Adrenal gland (tissue), 12 donors: ENCODE data around the gene TTLL5. TPM values are rescaled to one million over a fixed set of nuclear protein-coding genes. Genes with fewer than 3 reads are reported as not detected.

Experiments
- DNase-seq, 7 donors: peaks; one replicate each; pipeline ENCODE4 v3.0.0-alpha.2; 2019 to 2020
- H3K27ac ChIP-seq, 5 donors: fragments of 200-600 bp; sonication (generic) in 4 of 5; 1 replicate in 3 of 5; 2 replicates in 2 of 5; pipeline versions ENCODE4 v1.5.1 to v1.8.0; 2016 to 2020; ENCODE audit warnings: mild to moderate bottlenecking in 1 of 5
- H3K27me3 ChIP-seq: fragments of 200-600 bp; 2 replicates; pipeline ENCODE4 v1.8.0; 2021
- H3K36me3 ChIP-seq, 2 donors: fragments of 200-600 bp; replicated peaks in 1 of 2; 1 replicate in 1 of 2; 2 replicates in 1 of 2; pipeline versions ENCODE4 v1.5.1 to v1.8.0; 2018 to 2022
- H3K4me1 ChIP-seq, 2 donors: fragments of 200-600 bp; replicated peaks in 1 of 2; 1 replicate in 1 of 2; 2 replicates in 1 of 2; pipeline versions ENCODE4 v1.5.1 to v1.8.0; 2018 to 2021
- H3K4me3 ChIP-seq, 4 donors: fragments of 200-600 bp; sonication (generic) in 3 of 4; one replicate each; pipeline ENCODE4 v1.5.1; 2016 to 2018
- H3K9me3 ChIP-seq, 3 donors: fragments of 200-600 bp; sonication (generic) in 1 of 3; replicated peaks in 1 of 3; 1 replicate in 2 of 3; 2 replicates in 1 of 3; pipeline versions ENCODE4 v1.5.1 to v1.8.0; 2016 to 2021
- CTCF ChIP-seq, 6 experiments: fragments of 450-650 bp in 4 of 6; fragments of 200-600 bp in 2 of 6; sonication (generic) in 1 of 6; IDR thresholded peaks; 1 replicate in 5 of 6; 2 replicates in 1 of 6; pipeline versions ENCODE4 v1.5.1 to v1.8.0; 2016 to 2021; ENCODE audit warnings: antibody characterized with exemption in 6 of 6, mild to moderate bottlenecking in 2 of 6, moderate library complexity in 1 of 6
- POLR2A ChIP-seq, 2 donors: fragments of 450-650 bp; IDR thresholded peaks; one replicate each; pipeline ENCODE4 v1.6.1; 2017; ENCODE audit warnings: antibody characterized with exemption in 2 of 2, mild to moderate bottlenecking in 2 of 2, moderate library complexity in 1 of 2
- WGBS, 4 donors: extraction: QIAGEN DNeasy Blood & Tissue Kit in 2 of 4; methylation state at CpG; one replicate each; pipeline versions ENCODE4 v1.1.5 to v1.1.7; 2013 to 2017; 5-methylcytosine and 5-hydroxymethylcytosine counted together
- intact Hi-C, 2 donors: fragments of 100-400 bp; cut with DNase I; formaldehyde crosslinking; loops; one replicate each; pipeline versions ENCODE4 v1.14.1 to v1.15.0; 2022 to 2023
- polyA plus RNA-seq, 3 donors: library from polyadenylated mRNA; stranded (reverse); fragments of 200-250 nt in 2 of 3; fragments of 350-450 nt in 1 of 3; fragmentation: Illumina TruSeq in 1 of 3; extraction: RNeasy Lipid Tissue Mini Kit (QIAGEN cat#74804) in 1 of 3; gene quantifications; one replicate each; pipeline ENCODE4 v1.2.3, GENCODE V29; 2013 to 2014
- total RNA-seq, 9 donors: library from RNA; depleted of rRNA in 4 of 9; stranded (reverse); fragments of >200 nt in 4 of 9; fragments of 120-200 nt in 1 of 9; fragmentation: NEBNext Ultra II Directional in 1 of 9; extraction: Animal tissue kit (Norgen Biotek cat#: 25700) in 1 of 9; gene quantifications; one replicate each; pipeline versions ENCODE4 v1.1.0 to v1.2.4, GENCODE V29; 2013 to 2023
- donor health status: healthy with polysubstance abuse.
- donor health status: Bipolar disorder and iron deficiency.
- donor health status: DM: yes; HTN: yes; CAD: no.
- donor health status: DM: no; HTN: no; CAD: no.
- donor health status: DM: no; HTN: no; CAD: no.
- donor health status: DM: yes; HTN: yes; CAD: no.

TTLL5 gene
- total and polyA plus RNA-seq, 12 donors: 12.7 to 34.0 (median 24.1) TPM

GRCh38 chr14:75999511-76000190 lies 338.6 kb downstream of the TTLL5 start:
- H3K27ac ChIP-seq: no peak overlapping the region
- H3K36me3 ChIP-seq: peaks cover 0 to 31% of the 10 kb centered on the region in 2 donors
- intact Hi-C loops: no loop called here
- peaks cover 0 to 4% of the 10 kb centered on the region in 2 donors for H3K4me1 ChIP-seq
- H3K27me3 ChIP-seq: no peaks in the 10 kb centered on the region
- TF ChIP-seq CTCF (IDR thresholded peaks at IDR 0.05): no peak
- no peak for TF ChIP-seq POLR2A (IDR thresholded peaks at IDR 0.05)
- peaks cover 0 to 3% (median 0%) of the 10 kb centered on the region in 3 donors for H3K9me3 ChIP-seq
- WGBS, 4 donors: 80 to 92% (median 91%) methylated on average over 6 of the region's 6 CpGs
- DNase-seq: no peak
- H3K4me3 ChIP-seq: no peak overlapping the region

GRCh38 chr14:76002383-76002782 lies 341.3 kb downstream of the TTLL5 start:
- DNase-seq: no peak
- Histone ChIP-seq H3K4me1 (peaks cover 0 to 4% of the 10 kb centered on the region in 2 donors), H3K36me3 (peaks cover 0 to 37% of the 10 kb centered on the region in 2 donors), H3K4me3 (no peak overlapping the region), H3K27ac (no peak overlapping the region), H3K27me3 (no peaks in the 10 kb centered on the region), H3K9me3 (peaks cover 0 to 9% (median 0%) of the 10 kb centered on the region in 3 donors)
- TF ChIP-seq CTCF (IDR thresholded peaks at IDR 0.05): no peak
- no peak for TF ChIP-seq POLR2A (IDR thresholded peaks at IDR 0.05)
- intact Hi-C loops: no loop called here
- WGBS, 4 donors: 65 to 88% (median 82%) methylated on average over 1 of the region's 1 CpG

Other genes with a start within 250 kb of the TTLL5 start
- gene JDP2, start 233.2 kb upstream of the TTLL5 start, total RNA-seq: 10 to 100 TPM in 8 of 9 donors, 1 to 10 TPM in 1; 6.8 to 59.8 (median 33.0) TPM
- gene JDP2, start 233.2 kb upstream of the TTLL5 start, polyA plus RNA-seq: 10 to 100 TPM; 11.6 to 32.6 (median 12.4) TPM
- 1 to 10 TPM in 6 of 9 donors, under 1 TPM in 3; 0.67 to 4.7 (median 2.5) TPM for gene BATF, start 138.8 kb upstream of the TTLL5 start, total RNA-seq
- gene BATF, start 138.8 kb upstream of the TTLL5 start, polyA plus RNA-seq: 10 to 100 TPM in 1 of 3 donors, 1 to 10 TPM in 1, under 1 TPM in 1; 0.64 to 11.4 (median 7.2) TPM
- 100 to 1,000 TPM in 1 of 9 donors, 10 to 100 TPM in 8; 18.0 to 428 (median 26.1) TPM for gene FLVCR2, start 82.6 kb upstream of the TTLL5 start, total RNA-seq
- gene FLVCR2, start 82.6 kb upstream of the TTLL5 start, polyA plus RNA-seq: 10 to 100 TPM in 2 of 3 donors, 1 to 10 TPM in 1; 8.8 to 29.9 (median 13.0) TPM
- gene ERG28, start 370 bp upstream of the TTLL5 start, total RNA-seq: 10 to 100 TPM; 12.1 to 49.5 (median 23.4) TPM
- 100 to 1,000 TPM in 1 of 3 donors, 10 to 100 TPM in 2; 33.9 to 106 (median 46.1) TPM for gene ERG28, start 370 bp upstream of the TTLL5 start, polyA plus RNA-seq